ENCODE measurements around the gene TMEM45B. TPM values are rescaled to one million over a fixed set of nuclear protein-coding genes. Genes with fewer than 3 reads are reported as not detected.
"Not testable (repeated sequence)": the region's sequence is repeated elsewhere in the genome, so short reads cannot be mapped to it uniquely, and the experiment has no call there.

The TMEM45B gene
- polyA plus RNA-seq (2013, experiment 1 of 4): not detected
- not detected for polyA plus RNA-seq (2013, experiment 2 of 4)
- polyA plus RNA-seq (2013, experiment 3 of 4): not detected
- polyA plus RNA-seq (2013, experiment 4 of 4): not detected

DNA sequence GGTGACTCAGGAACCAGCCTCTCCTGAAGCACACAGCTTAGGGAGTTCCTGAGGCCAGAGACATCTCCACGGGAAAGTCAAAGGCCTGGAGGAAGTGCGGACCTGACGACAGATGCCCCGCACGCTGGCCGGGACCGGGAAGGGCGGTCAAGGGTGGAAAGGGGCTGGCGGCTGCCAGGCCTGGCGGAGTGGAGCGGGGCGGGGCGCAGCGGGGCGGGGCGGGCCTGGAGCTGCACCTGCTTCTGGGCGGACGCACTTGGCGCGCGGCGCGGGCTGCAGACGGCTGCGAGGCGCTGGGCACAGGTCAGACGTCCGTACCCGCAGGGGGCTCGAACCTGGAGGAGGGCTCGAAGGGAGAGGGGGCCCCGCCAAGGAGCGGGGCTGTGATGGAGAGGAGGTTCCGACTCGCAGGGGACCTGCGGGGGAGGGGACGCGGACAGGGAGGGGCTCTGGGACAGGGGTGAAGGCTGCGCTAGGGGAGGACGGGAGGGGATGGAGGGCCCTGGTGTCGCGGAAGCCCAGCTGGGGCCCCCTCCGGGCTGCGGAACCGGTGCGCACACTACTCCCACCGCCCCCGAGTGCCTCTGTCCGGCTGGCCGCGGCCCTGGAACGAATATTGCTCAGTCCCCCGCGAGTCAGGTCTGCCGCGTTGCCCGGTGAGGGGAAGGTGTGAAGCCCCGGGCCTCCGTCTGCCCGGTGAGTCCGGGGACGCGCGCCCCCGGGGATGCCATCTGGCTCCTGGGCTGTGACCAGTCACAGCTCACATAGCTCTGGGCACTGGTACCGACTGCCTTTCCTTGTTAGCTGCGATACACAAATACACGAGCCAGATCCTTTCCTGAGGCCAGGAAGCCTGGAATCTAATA, at the start of gene TMEM45B:
Gene TMEM45B, plus strand, starts transcription at position 253 of the 866 bp plus-strand sequence. CDS start 36,635 bp downstream, outside the sequence.
- no peaks in the 10 kb centered on the region for H3K4me1 ChIP-seq (ENCODE audit: control insufficient read depth, insufficient read depth, low read length)
- H3K9me3 ChIP-seq (ENCODE audit: control insufficient read depth, low read length): no peaks in the 10 kb centered on the region
- WGBS, 2 experiments: 5 to 7% methylated on average over 68 of the region's 68 CpGs
- H3K4me3 ChIP-seq (ENCODE audit: insufficient read depth, low read depth, low read length): peak within 1 kb of the TSS; percentile 25
- no peaks in the 10 kb centered on the region for H3K36me3 ChIP-seq (ENCODE audit: control insufficient read depth, insufficient read depth, low read length)
- H3K27me3 ChIP-seq (ENCODE audit: control insufficient read depth, insufficient read depth, low read length, poor library complexity, severe bottlenecking): peaks cover 61% of the 10 kb centered on the region
- no peak within 1 kb of the TSS for H3K27ac ChIP-seq (ENCODE audit: insufficient read depth, low read depth, low read length, poor library complexity, severe bottlenecking)

DNA sequence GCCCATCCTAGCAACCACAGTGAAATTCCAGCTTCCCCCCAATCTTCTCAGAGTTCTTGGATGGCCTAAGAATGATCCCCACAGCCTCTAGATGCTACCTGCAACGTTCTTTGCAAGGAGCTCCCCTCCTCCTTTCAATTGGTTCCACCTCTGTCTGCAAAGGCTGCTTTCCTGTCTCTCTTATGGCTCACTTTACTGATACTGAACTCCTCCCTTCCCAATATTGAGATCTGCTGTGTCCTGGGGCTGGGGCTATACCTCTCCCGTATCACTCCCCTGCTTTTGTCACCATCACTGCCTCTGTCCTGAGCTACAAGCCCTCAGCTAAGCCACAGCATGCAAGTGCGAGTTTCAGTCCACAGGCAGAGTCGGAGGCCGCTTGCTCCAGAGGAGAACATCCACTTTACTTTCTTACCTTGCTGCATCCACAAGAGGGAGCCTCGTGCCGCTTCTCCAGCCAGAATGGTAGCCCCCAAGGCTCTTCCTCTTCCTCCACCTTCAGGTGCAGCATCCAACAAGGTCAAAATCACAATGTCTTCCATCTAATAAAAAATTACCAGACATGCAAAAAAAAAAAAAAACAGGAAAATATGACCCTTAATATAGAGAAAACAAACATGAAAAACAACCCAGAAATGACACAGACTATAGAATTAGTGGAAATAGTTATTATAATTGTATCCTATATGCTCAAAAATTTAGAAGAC, 48.6 kb upstream of the TMEM45B start:
- no peak overlapping the region for H3K4me3 ChIP-seq (ENCODE audit: insufficient read depth, low read depth, low read length)
- no peak overlapping the region for H3K27ac ChIP-seq (ENCODE audit: insufficient read depth, low read depth, low read length, poor library complexity, severe bottlenecking)
- H3K27me3 ChIP-seq (ENCODE audit: control insufficient read depth, insufficient read depth, low read length, poor library complexity, severe bottlenecking): no peaks in the 10 kb centered on the region
- no peaks in the 10 kb centered on the region for H3K9me3 ChIP-seq (ENCODE audit: control insufficient read depth, low read length)
- no peaks in the 10 kb centered on the region for H3K36me3 ChIP-seq (ENCODE audit: control insufficient read depth, insufficient read depth, low read length)
- no peaks in the 10 kb centered on the region for H3K4me1 ChIP-seq (ENCODE audit: control insufficient read depth, insufficient read depth, low read length)
- 13 to 17% methylated on average over 7 of the region's 7 CpGs for WGBS, 2 experiments

DNA sequence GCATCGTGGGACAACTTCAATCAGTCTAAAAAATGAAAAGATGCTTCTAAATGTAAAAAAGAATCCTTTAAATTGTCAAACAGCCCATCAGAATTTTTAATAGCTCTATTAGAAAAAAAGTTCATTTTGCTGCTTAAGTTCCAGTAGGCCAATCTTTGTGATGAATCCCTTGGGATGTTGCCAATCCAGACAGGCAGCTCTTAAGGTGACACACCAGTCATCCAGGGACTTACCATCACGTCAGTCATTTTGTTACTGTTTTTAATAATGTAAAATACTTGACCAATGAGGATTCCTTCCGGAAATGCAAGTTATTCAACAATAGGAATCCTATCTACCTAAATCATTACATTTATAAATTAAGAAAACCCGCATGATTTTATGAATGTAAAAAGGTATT, 47.8 kb upstream of the TMEM45B start:
- Histone ChIP-seq H3K4me1 (ENCODE audit: control insufficient read depth, insufficient read depth, low read length) (no peaks in the 10 kb centered on the region), H3K4me3 (ENCODE audit: insufficient read depth, low read depth, low read length) (no peak overlapping the region), H3K9me3 (ENCODE audit: control insufficient read depth, low read length) (no peaks in the 10 kb centered on the region), H3K27ac (ENCODE audit: insufficient read depth, low read depth, low read length, poor library complexity, severe bottlenecking) (no peak overlapping the region), H3K27me3 (ENCODE audit: control insufficient read depth, insufficient read depth, low read length, poor library complexity, severe bottlenecking) (no peaks in the 10 kb centered on the region), H3K36me3 (ENCODE audit: control insufficient read depth, insufficient read depth, low read length) (no peaks in the 10 kb centered on the region)
- 33% methylated on average over 1 of the region's 4 CpGs; no CpG with 5 or more reads in 1 of the 2 experiments for WGBS, 2 experiments

DNA sequence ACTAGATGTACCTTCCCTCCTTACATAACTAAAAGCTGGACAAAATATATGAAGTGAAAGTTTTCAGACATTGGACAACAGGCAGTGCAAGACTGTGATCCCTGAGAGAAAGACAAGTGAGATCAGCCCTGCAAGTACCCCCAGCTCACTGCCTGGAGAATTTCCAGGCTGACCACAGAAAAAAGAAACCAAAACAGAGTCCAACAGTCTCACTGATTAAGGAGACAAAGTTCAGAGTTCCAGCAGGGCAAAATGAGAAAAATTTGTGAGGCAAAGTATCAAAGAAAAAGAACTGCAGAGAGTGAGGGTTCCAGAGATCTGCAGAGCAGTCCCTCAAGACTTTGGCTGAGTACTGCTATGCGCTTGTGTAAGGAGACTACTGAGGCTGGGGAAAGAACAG, 47.3 kb upstream of the TMEM45B start:
- Histone ChIP-seq H3K27ac (ENCODE audit: insufficient read depth, low read depth, low read length, poor library complexity, severe bottlenecking) (no peak overlapping the region), H3K9me3 (ENCODE audit: control insufficient read depth, low read length) (no peaks in the 10 kb centered on the region), H3K4me1 (ENCODE audit: control insufficient read depth, insufficient read depth, low read length) (no peaks in the 10 kb centered on the region), H3K27me3 (ENCODE audit: control insufficient read depth, insufficient read depth, low read length, poor library complexity, severe bottlenecking) (no peaks in the 10 kb centered on the region), H3K36me3 (ENCODE audit: control insufficient read depth, insufficient read depth, low read length) (no peaks in the 10 kb centered on the region), H3K4me3 (ENCODE audit: insufficient read depth, low read depth, low read length) (no peak overlapping the region)
- 95 to 100% methylated on average over 1 of the region's 1 CpG for WGBS, 2 experiments

DNA sequence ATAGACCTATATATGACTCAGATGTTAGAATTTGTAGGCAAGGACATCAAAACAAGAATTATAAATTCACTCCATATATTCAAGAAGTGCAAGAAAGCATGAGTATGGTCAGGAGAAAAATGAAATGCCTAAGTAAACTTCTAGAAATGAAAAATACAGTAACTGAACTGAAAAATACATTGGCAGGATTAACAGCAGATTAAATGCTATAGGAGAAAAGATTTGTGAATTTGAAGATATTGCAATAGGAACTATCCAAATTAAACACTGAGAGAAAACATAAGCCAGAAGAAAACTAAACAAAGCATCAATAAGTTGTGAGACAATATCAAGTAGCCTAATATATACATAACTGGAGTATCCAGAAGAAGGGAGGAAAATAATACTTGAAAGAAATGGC, 46.6 kb upstream of the TMEM45B start:
- H3K36me3 ChIP-seq (ENCODE audit: control insufficient read depth, insufficient read depth, low read length): no peaks in the 10 kb centered on the region
- H3K9me3 ChIP-seq (ENCODE audit: control insufficient read depth, low read length): no peaks in the 10 kb centered on the region
- no peak overlapping the region for H3K27ac ChIP-seq (ENCODE audit: insufficient read depth, low read depth, low read length, poor library complexity, severe bottlenecking)
- H3K4me1 ChIP-seq (ENCODE audit: control insufficient read depth, insufficient read depth, low read length): no peaks in the 10 kb centered on the region
- H3K27me3 ChIP-seq (ENCODE audit: control insufficient read depth, insufficient read depth, low read length, poor library complexity, severe bottlenecking): no peaks in the 10 kb centered on the region
- no peak overlapping the region for H3K4me3 ChIP-seq (ENCODE audit: insufficient read depth, low read depth, low read length)

DNA sequence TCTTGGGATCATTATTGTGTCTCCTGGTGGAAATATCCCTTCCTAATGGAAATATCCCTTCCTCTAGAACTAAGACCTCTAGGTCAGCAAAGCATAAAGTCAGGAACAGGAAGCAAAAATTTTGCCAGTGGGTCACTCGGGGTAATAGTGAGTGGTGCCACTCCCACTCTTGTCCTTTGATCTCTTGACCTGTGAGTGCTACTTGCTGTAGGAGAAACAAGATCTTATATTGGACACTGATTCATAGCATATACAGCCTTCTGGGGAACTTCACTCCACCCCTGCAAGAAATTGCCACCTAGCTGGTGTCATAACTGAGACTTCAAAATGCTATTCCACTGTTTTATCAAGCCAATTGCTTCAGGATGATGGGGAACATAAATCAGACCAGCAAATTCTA, 44.7 kb upstream of the TMEM45B start:
- no peaks in the 10 kb centered on the region for H3K9me3 ChIP-seq (ENCODE audit: control insufficient read depth, low read length)
- 91 to 96% methylated on average over 1 of the region's 1 CpG for WGBS, 2 experiments
- H3K36me3 ChIP-seq (ENCODE audit: control insufficient read depth, insufficient read depth, low read length): no peaks in the 10 kb centered on the region
- H3K4me3 ChIP-seq (ENCODE audit: insufficient read depth, low read depth, low read length): no peak overlapping the region
- no peak overlapping the region for H3K27ac ChIP-seq (ENCODE audit: insufficient read depth, low read depth, low read length, poor library complexity, severe bottlenecking)
- H3K27me3 ChIP-seq (ENCODE audit: control insufficient read depth, insufficient read depth, low read length, poor library complexity, severe bottlenecking): no peaks in the 10 kb centered on the region
- no peaks in the 10 kb centered on the region for H3K4me1 ChIP-seq (ENCODE audit: control insufficient read depth, insufficient read depth, low read length)

DNA sequence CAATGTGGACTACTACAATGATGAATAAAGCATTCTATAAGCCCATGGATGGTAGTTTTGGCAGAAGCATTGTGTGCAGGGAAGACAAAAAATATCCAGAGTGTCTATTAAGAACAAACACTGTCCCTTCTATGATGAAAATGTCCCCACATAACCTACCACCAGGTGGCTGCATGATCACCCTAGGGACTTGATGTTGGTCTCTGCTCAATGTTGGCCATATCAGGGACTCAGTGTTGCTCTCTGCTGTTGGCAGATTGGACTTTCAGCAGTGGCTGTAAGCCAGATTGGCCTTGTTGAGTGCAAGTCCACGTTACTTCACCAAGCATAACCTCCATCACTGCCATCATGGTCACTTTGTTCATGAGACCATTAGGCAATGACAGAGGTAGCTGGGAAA, 44.2 kb upstream of the TMEM45B start:
- H3K27me3 ChIP-seq (ENCODE audit: control insufficient read depth, insufficient read depth, low read length, poor library complexity, severe bottlenecking); H3K9me3 ChIP-seq (ENCODE audit: control insufficient read depth, low read length); H3K36me3 ChIP-seq (ENCODE audit: control insufficient read depth, insufficient read depth, low read length): not testable (repeated sequence)

DNA sequence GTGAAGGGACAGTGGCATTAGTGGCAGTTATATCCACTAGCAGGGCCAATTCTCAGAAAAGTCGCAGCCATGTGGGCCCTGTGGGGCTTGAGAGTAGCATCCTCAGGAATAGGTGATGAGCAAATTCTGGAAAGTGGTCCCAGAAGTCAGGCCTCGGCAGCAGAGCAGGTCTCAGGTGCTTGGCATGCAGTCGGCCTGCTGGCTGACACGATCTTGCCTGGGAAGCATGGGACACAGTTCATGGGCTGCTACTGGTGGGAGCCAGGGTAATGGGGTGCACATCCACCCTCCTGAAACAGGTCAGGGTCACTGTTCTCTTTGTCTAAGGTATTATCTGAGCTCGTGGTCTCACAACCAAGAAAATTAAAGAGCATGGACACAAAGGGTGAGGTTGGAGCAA, 36.8 kb upstream of the TMEM45B start:
- no peaks in the 10 kb centered on the region for H3K4me1 ChIP-seq (ENCODE audit: control insufficient read depth, insufficient read depth, low read length)
- H3K9me3 ChIP-seq (ENCODE audit: control insufficient read depth, low read length): no peaks in the 10 kb centered on the region
- H3K36me3 ChIP-seq (ENCODE audit: control insufficient read depth, insufficient read depth, low read length): no peaks in the 10 kb centered on the region
- H3K27me3 ChIP-seq (ENCODE audit: control insufficient read depth, insufficient read depth, low read length, poor library complexity, severe bottlenecking): no peaks in the 10 kb centered on the region
- H3K27ac ChIP-seq (ENCODE audit: insufficient read depth, low read depth, low read length, poor library complexity, severe bottlenecking): no peak overlapping the region
- WGBS, 2 experiments: 92 to 93% methylated on average over 5 of the region's 5 CpGs
- no peak overlapping the region for H3K4me3 ChIP-seq (ENCODE audit: insufficient read depth, low read depth, low read length)

More for the DNA sequence above, 44.2 kb upstream of the TMEM45B start:
- H3K4me3 ChIP-seq (ENCODE audit: insufficient read depth, low read depth, low read length); H3K4me1 ChIP-seq (ENCODE audit: control insufficient read depth, insufficient read depth, low read length); H3K27ac ChIP-seq (ENCODE audit: insufficient read depth, low read depth, low read length, poor library complexity, severe bottlenecking): not testable (repeated sequence)
- WGBS, 2 experiments: 84 to 90% methylated on average over 1 of the region's 1 CpG

DNA sequence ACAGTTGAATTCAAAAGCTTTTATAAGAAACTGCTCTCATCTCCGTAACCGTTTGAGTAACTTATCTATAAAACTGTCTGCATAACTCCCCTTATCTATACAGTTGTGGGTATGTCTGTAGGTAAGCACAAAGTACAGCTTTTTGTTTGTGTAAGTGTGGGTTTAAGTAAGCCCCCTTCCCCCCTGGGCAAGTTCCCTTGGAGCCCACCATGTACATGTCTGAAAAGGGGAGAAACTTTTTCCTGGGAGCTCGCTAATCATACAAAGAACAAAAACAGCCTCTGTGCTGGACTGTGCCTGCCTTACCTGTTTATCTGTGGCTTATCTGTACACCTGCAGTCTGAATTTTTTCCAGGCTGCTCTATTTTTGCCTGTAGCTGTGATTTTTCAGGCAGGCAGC, 36.3 kb upstream of the TMEM45B start:
- WGBS, 2 experiments: 93% methylated on average over 1 of the region's 3 CpGs

DNA sequence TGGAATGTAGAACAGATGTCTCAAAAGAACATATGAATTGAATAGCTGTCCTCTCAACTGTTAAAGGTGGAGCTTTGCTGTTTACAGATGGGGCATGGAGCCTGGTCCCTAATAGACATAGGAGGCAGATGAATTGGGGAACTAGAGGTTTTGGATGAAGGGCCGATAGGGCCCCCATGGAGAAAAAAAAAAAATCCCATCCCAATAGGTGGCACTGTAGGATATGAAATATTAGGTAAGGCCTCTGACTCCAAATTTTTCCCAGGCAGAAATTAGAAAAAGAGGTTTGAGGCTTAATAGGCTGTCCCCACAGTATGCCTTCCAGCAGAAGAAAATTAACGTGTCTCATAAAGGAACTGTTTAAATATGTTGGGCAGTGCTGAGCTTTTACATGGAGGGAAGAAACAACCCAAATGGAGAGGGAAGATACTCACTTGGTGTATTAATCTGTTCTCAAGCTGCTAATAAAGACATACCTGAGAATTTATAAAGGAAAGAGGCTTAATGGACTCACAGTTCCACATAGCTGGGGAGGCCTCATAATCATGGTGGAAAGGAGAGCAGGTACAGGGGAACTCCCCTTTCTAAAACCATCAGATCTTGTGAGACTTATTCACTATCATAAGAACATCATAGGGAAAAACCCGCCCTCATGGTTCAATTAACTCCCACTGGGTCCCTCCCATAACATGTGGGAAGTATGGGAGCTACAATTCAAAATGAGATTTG, 30.1 kb upstream of the TMEM45B start:
- Histone ChIP-seq H3K27me3 (ENCODE audit: control insufficient read depth, insufficient read depth, low read length, poor library complexity, severe bottlenecking) (no peaks in the 10 kb centered on the region), H3K9me3 (ENCODE audit: control insufficient read depth, low read length) (no peaks in the 10 kb centered on the region), H3K36me3 (ENCODE audit: control insufficient read depth, insufficient read depth, low read length) (no peaks in the 10 kb centered on the region), H3K4me3 (ENCODE audit: insufficient read depth, low read depth, low read length) (no peak overlapping the region), H3K4me1 (ENCODE audit: control insufficient read depth, insufficient read depth, low read length) (no peaks in the 10 kb centered on the region), H3K27ac (ENCODE audit: insufficient read depth, low read depth, low read length, poor library complexity, severe bottlenecking) (no peak overlapping the region)
- WGBS, 2 experiments: 79 to 96% methylated on average over 2 to 3 of the region's 3 CpGs

More for the DNA sequence above, 36.3 kb upstream of the TMEM45B start:
- no peak overlapping the region for H3K27ac ChIP-seq (ENCODE audit: insufficient read depth, low read depth, low read length, poor library complexity, severe bottlenecking)
- no peak overlapping the region for H3K4me3 ChIP-seq (ENCODE audit: insufficient read depth, low read depth, low read length)
- H3K27me3 ChIP-seq (ENCODE audit: control insufficient read depth, insufficient read depth, low read length, poor library complexity, severe bottlenecking): no peaks in the 10 kb centered on the region
- no peaks in the 10 kb centered on the region for H3K36me3 ChIP-seq (ENCODE audit: control insufficient read depth, insufficient read depth, low read length)
- no peaks in the 10 kb centered on the region for H3K9me3 ChIP-seq (ENCODE audit: control insufficient read depth, low read length)
- no peaks in the 10 kb centered on the region for H3K4me1 ChIP-seq (ENCODE audit: control insufficient read depth, insufficient read depth, low read length)
